Gastroesophageal sphincter (tissue), 3 donors: ENCODE results near the gene COX11.

Source experiments
- EP300 ChIP-seq: sonication (generic); formaldehyde crosslinking; IDR thresholded peaks from one replicate; pipeline ENCODE4 v1.6.1; 2017; ENCODE audit warnings: antibody characterized with exemption, mild to moderate bottlenecking
- POLR2A ChIP-seq, 2 donors: fragments of 450-650 bp; IDR thresholded peaks; one replicate each; pipeline ENCODE4 v1.6.1; 2017; ENCODE audit warnings: antibody characterized with exemption in 2 of 2, mild to moderate bottlenecking in 2 of 2, moderate library complexity in 1 of 2
- POLR2AphosphoS5 ChIP-seq: sonication (generic); formaldehyde crosslinking; IDR thresholded peaks from one replicate; pipeline ENCODE4 v1.6.1; 2017; ENCODE audit warnings: antibody characterized with exemption
- TF ChIP-seq, protein P1 (sequence below), 4 experiments: fragments of 200-600 bp in 2 of 4; fragments of 450-650 bp in 2 of 4; sonication (generic) in 1 of 4; IDR thresholded peaks; one replicate each; pipeline ENCODE4 v1.5.1; 2017 to 2019; ENCODE audit warnings: antibody characterized with exemption in 4 of 4, mild to moderate bottlenecking in 2 of 4, moderate library complexity in 2 of 4

GRCh38 chr17:54976316-54976715, 7.9 kb upstream of the COX11 start:
- TF ChIP-seq, protein P1, sequence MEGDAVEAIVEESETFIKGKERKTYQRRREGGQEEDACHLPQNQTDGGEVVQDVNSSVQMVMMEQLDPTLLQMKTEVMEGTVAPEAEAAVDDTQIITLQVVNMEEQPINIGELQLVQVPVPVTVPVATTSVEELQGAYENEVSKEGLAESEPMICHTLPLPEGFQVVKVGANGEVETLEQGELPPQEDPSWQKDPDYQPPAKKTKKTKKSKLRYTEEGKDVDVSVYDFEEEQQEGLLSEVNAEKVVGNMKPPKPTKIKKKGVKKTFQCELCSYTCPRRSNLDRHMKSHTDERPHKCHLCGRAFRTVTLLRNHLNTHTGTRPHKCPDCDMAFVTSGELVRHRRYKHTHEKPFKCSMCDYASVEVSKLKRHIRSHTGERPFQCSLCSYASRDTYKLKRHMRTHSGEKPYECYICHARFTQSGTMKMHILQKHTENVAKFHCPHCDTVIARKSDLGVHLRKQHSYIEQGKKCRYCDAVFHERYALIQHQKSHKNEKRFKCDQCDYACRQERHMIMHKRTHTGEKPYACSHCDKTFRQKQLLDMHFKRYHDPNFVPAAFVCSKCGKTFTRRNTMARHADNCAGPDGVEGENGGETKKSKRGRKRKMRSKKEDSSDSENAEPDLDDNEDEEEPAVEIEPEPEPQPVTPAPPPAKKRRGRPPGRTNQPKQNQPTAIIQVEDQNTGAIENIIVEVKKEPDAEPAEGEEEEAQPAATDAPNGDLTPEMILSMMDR (IDR thresholded peaks at IDR 0.05): no peak
- TF ChIP-seq POLR2AphosphoS5 (no peak), POLR2A (IDR thresholded peaks at IDR 0.05) (no peak), EP300 (no peak)
